Uterus (tissue), 2 donors: Measurements from ENCODE around the gene OBSCN.

Experiments
- CTCF ChIP-seq, 4 experiments: fragments of 200-600 bp in 2 of 4; fragments of 450-650 bp in 2 of 4; sonication (generic) in 2 of 4; IDR thresholded peaks; one replicate each; pipeline ENCODE4 v1.5.1; 2016 to 2019; ENCODE audit warnings: antibody characterized with exemption in 4 of 4, mild to moderate bottlenecking in 2 of 4, moderate library complexity in 1 of 4
- POLR2A ChIP-seq, 2 donors: fragments of 450-650 bp; IDR thresholded peaks; one replicate each; pipeline ENCODE4 v1.6.1; 2016; ENCODE audit warnings: antibody characterized with exemption in 2 of 2, mild to moderate bottlenecking in 1 of 2, moderate library complexity in 1 of 2

DNA sequence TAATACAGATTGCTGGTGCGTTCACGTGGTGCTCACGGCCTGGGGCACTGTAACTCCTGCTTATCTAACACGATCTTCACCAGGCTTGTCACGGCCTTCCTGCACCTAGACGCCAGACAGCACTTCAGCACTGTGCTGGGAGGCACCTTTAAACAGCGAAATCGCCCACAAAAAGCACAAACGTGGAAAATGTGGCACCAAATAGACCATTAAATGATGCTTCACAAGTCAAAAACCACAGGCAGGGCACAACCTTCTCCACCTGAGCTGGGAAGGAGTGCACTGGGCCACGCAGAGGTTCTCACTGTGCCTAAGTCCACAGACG lies 22.2 kb upstream of the OBSCN start:
- TF ChIP-seq CTCF (IDR thresholded peaks at IDR 0.05) (no peak), POLR2A (IDR thresholded peaks at IDR 0.05) (no peak)
